VCaP (cell line): ENCODE measurements around the gene MRPL23.

Source experiments
- H3K27ac ChIP-seq: fragments of 450-650 bp; 2 replicates; pipeline ENCODE4 v1.5.1; 2017
- TF ChIP-seq, protein P1 (sequence below): fragments of 450-650 bp; conservative IDR thresholded peaks from 2 replicates; pipeline ENCODE4 v1.5.1; 2017; ENCODE audit warnings: mild to moderate bottlenecking, moderate library complexity

The MRPL23 gene

DNA sequence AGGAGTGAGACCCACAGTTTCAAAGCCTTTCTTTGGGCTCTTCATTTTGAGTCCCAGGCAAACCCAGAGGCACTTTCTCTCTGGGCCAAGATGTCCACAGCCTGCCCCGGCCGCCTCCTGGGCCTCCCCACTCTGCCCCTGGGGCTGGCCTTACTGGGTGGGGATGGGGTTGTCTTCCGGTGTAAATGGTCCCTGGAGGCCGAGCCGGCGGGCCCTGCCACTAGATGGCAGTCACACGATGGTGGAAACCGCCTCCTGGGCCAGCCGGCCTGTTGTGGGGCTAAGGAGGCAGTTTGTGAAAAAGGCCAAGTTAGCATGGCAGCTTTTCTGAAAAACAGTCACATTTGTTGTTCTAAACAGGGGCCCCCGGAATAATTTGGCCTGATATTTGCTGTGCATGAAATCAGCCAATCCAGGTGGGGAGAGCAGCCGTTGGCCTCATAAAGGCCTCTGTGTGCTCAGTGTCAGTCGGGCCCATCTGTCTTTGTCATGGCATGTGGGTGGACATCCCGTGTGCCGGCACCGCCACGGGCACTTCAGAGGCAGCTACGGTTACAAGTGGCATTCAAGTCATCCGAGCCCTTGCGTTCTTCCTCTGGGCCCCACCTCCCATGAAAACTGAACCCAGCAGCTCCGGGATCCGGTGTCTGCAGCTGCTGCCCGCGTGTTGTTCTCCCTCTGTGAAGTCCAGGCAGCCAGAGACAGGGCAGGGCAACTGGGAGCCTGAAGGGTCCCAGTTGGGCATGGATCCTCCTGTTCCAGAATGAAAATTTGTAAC is 6.5 kb downstream of the MRPL23 start:
- H3K27ac ChIP-seq = no peak overlapping the region
- TF ChIP-seq, protein P1, sequence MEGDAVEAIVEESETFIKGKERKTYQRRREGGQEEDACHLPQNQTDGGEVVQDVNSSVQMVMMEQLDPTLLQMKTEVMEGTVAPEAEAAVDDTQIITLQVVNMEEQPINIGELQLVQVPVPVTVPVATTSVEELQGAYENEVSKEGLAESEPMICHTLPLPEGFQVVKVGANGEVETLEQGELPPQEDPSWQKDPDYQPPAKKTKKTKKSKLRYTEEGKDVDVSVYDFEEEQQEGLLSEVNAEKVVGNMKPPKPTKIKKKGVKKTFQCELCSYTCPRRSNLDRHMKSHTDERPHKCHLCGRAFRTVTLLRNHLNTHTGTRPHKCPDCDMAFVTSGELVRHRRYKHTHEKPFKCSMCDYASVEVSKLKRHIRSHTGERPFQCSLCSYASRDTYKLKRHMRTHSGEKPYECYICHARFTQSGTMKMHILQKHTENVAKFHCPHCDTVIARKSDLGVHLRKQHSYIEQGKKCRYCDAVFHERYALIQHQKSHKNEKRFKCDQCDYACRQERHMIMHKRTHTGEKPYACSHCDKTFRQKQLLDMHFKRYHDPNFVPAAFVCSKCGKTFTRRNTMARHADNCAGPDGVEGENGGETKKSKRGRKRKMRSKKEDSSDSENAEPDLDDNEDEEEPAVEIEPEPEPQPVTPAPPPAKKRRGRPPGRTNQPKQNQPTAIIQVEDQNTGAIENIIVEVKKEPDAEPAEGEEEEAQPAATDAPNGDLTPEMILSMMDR = no peak

DNA sequence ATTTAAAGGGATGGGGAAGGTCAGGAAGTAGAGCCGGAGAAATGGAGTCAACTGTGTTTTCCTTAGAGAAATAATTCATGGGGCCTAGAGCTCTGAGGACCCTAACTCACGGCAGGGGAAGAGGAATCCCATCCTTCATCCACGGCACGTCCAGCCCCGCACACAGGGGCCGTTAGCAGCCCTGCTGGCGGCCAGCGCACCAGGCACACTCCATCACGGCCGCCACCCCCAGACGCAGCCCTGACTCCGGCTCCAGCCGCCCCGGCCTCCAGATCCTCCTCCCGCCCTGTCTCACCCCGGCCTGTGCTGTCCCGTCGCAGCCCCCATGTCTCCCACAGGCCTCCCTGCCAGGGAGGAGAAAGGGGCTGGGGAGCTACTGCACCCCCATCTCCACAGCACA is 11.2 kb downstream of the MRPL23 start:
- no peak overlapping the region for H3K27ac ChIP-seq
- TF ChIP-seq, protein P1 = no peak

DNA sequence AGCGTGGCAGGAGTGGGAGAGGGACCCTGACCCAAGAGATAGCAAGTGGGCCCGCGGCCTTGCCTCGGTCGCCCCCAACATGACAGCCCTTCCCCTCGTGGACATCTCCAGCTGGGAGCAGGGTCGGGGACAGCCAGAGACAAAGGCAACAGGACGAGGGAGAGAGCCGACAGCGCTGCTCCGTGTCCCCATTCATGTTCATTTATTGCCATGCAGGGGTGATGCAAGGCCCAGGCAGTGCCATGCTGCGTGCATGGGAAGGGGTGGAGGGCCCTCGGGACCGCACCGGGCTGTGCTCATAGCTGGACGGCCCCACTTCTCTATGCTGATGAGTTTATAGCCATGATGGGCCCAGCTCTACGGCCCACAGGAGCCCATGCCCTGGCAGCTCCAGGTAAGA is 12.7 kb downstream of the MRPL23 start:
- H3K27ac ChIP-seq = no peak overlapping the region
- TF ChIP-seq, protein P1 = no peak

DNA sequence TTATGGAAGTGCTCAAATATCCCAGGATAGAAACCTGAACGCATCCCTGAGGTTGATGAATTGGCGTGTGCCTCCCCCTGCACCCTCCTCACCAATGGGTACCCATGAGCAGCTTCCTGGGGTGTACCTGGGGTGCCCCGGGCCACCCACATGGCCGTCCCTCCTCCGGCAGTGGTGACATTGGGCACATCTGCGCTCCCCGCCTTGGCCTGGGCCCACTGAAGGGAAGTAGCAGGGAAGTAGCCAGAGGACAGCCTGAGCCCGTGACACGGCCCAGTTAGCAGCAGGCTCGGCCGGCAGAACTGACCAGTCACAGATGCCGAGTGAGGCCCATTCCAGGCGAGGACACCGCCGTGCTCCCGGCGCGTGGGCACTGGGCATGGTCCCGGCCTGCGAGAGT is 16.7 kb downstream of the MRPL23 start:
- no peak overlapping the region for H3K27ac ChIP-seq
- TF ChIP-seq, protein P1 = no peak

DNA sequence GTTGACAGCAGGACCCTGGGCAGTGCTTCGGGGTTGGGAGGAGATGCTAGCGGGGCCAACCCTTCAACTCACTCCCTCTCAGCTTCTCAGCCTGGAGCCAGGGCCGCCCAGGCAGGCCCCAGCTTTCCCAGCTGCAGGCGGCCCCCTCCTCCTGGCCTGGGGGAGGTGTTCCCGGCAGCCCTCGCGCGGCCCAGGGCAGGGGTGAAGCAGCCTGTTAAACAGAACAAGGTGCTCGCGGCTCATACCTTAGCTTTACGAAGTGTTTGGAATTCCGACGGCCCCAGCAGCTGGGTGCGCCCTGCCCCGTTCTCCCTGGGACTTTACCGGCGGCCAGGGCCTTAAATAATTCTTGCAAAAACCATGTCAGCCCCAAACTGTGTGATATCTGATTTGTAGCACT is 17.2 kb downstream of the MRPL23 start:
- TF ChIP-seq, protein P1 = no peak
- H3K27ac ChIP-seq = no peak overlapping the region

DNA sequence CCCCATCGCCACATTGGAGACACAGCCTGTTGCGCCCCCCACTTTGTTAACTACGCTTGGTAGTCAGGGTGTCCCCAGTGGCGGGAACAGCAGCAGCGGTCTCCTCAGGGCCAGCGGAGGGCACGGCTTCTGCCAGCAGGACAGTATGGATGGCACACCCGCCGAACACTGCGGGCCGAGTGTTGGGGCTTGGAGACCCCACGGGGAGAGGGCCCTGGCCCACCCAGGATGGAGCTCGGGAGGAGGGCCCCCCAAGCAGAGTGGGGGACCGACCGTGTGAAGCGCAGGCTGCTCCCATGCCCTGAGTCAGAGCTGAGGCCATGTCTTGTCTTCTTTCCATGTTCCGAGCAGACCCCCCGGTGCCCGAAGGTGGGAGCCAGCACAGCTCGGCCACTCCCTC is 17.8 kb downstream of the MRPL23 start:
- H3K27ac ChIP-seq = no peak overlapping the region
- TF ChIP-seq, protein P1 = no peak

DNA sequence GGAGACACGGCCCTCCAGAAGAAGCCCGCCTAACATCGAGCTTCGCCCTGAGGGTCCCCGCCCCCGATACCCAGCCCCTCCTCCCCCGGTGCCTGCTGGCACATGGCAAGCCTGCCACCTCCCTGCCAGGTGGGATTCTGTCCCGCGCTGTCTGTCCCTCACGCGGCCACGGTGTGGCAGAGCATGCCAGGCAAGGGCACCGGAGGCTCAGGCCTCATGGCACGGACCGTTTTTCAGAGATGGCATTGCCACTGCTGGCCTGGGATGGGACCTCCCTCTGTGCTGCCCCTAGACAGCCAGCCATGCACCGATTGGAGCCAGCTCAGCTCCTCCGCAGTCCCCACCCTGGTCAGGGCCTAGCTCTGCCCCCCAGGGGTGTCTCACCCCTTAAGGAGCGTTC is 19.4 kb downstream of the MRPL23 start:
- TF ChIP-seq, protein P1 = no peak
- H3K27ac ChIP-seq = no peak overlapping the region
